NOMO-1 treated with dmso at 0.1 percent for 144 hours (cell line): ENCODE data around the gene NCAM2.
A peak's percentile ranks its signal among the peaks of the same experiment; 100 is the strongest.

Experiments
- DNase-seq: peaks from one replicate; lab custom pipeline; 2025; ENCODE audit not compliant: unreplicated experiment; lab: John Stamatoyannopoulos, UW

Gene NCAM2

GRCh38 chr21:20997636-20998455 lies at the start of gene NCAM2:
Gene NCAM2, plus strand, starts transcription at chr21:20998409.
- DNase-seq: peak; percentile 64

- DNase-seq: no peak
Measured at GRCh38 chr21:20949884-20950283, 48.3 kb upstream of the NCAM2 start.

- DNase-seq: no peak
Measured at GRCh38 chr21:20965816-20966215, 32.4 kb upstream of the NCAM2 start.

- DNase-seq: no peak
Measured at GRCh38 chr21:20968391-20968790, 29.8 kb upstream of the NCAM2 start.

- no peak for DNase-seq
Measured at GRCh38 chr21:20970691-20971090, 27.5 kb upstream of the NCAM2 start.

- peak; percentile 11 for DNase-seq
Measured at GRCh38 chr21:20971296-20971921, 26.8 kb upstream of the NCAM2 start.

GRCh38 chr21:20994790-20995189 lies 3.4 kb upstream of the NCAM2 start:
- DNase-seq: no peak

GRCh38 chr21:20996421-20997310 lies 1.5 kb upstream of the NCAM2 start:
- DNase-seq: no peak

- DNase-seq: no peak
Measured at GRCh38 chr21:20997311-20997635, 936 bp upstream of the NCAM2 start.

GRCh38 chr21:20998456-20998789 lies 214 bp downstream of the NCAM2 start:
- no peak for DNase-seq

- DNase-seq: no peak
Measured at GRCh38 chr21:20998886-20999285, 677 bp downstream of the NCAM2 start.

- peak; percentile 56 for DNase-seq
Measured at GRCh38 chr21:20999659-21000058, 1.4 kb downstream of the NCAM2 start.

GRCh38 chr21:21000591-21001175 lies 2.5 kb downstream of the NCAM2 start:
- no peak for DNase-seq

- DNase-seq: no peak
Measured at GRCh38 chr21:21001591-21002100, 3.4 kb downstream of the NCAM2 start.

- DNase-seq: no peak
Measured at GRCh38 chr21:21002153-21002552, 3.9 kb downstream of the NCAM2 start.

GRCh38 chr21:21003701-21004100 lies 5.5 kb downstream of the NCAM2 start:
- DNase-seq: peak; percentile 36

- DNase-seq: no peak
Measured at GRCh38 chr21:21007606-21008005, 9.4 kb downstream of the NCAM2 start.

- DNase-seq: no peak
Measured at GRCh38 chr21:21010228-21010627, 12.0 kb downstream of the NCAM2 start.

- DNase-seq: no peak
Measured at GRCh38 chr21:21010698-21011097, 12.5 kb downstream of the NCAM2 start.

- no peak for DNase-seq
Measured at GRCh38 chr21:21018821-21019220, 20.6 kb downstream of the NCAM2 start.

- DNase-seq: no peak
Measured at GRCh38 chr21:21019681-21020080, 21.5 kb downstream of the NCAM2 start.
